HG03045 (cell line): ENCODE results near the gene ZBTB42.
"Not testable (repeated sequence)": the region's sequence is repeated elsewhere in the genome, so short reads cannot be mapped to it uniquely, and the experiment has no call there.

Experiments used
- ATAC-seq: cut with Tn5 transposase; IDR thresholded peaks from one replicate; pipeline ENCODE4 v1.9.1; 2021; ENCODE audit warnings: mild to moderate bottlenecking, moderate library complexity; ENCODE audit not compliant: unreplicated experiment

Gene ZBTB42

GRCh38 chr14:104830781-104831180 is 29.9 kb downstream of the ZBTB42 start:
- ATAC-seq: no peak

- ATAC-seq: not testable (repeated sequence)
These were observed 35.5 kb downstream of the ZBTB42 start for GRCh38 chr14:104836171-104836935.

GRCh38 chr14:104841730-104842129 is 40.8 kb downstream of the ZBTB42 start:
- no peak for ATAC-seq

- no peak for ATAC-seq
These were observed 42.1 kb downstream of the ZBTB42 start for GRCh38 chr14:104843006-104843405.

- no peak for ATAC-seq
These were observed 42.8 kb downstream of the ZBTB42 start for GRCh38 chr14:104843442-104844305.

- no peak for ATAC-seq
These were observed 43.6 kb downstream of the ZBTB42 start for GRCh38 chr14:104844306-104845032.

GRCh38 chr14:104845033-104845666 is 44.2 kb downstream of the ZBTB42 start:
- no peak for ATAC-seq

GRCh38 chr14:104845834-104846441 is 45.0 kb downstream of the ZBTB42 start:
- ATAC-seq: no peak

GRCh38 chr14:104852280-104852663 is 51.4 kb downstream of the ZBTB42 start:
- ATAC-seq: no peak
